H1 (cell line): ENCODE data around the gene DIAPH1. TPM values are rescaled to one million over a fixed set of nuclear protein-coding genes. Genes with fewer than 3 reads are reported as not detected.

ENCODE experiments used
- CHD7 ChIP-seq: fragments of 300-600 bp; sonication (generic); IDR thresholded peaks from 2 replicates; pipeline ENCODE4 v1.7.1; 2012; ENCODE audit warnings: low read length, moderate library complexity, mild to moderate bottlenecking, inconsistent platforms; ENCODE audit not compliant: insufficient replicate concordance
- EP300 ChIP-seq, 2 experiments: IDR thresholded peaks; 1 replicate in 1 of 2; 2 replicates in 1 of 2; pipeline ENCODE4 v1.6.1; 2011 to 2012; ENCODE audit warnings: low read depth in 2 of 2, low read length in 2 of 2, mild to moderate bottlenecking in 2 of 2, borderline replicate concordance in 1 of 2, inconsistent platforms in 1 of 2, moderate library complexity in 1 of 2
- EZH2 ChIP-seq: fragments of 200-600 bp; sonication (generic); IDR thresholded peaks from 2 replicates; pipeline ENCODE4 v1.7.1; 2012; ENCODE audit warnings: low read depth, mild to moderate bottlenecking, moderate library complexity, low read length, inconsistent platforms; ENCODE audit not compliant: severe bottlenecking
- FOSL1 ChIP-seq: IDR thresholded peaks from 2 replicates; pipeline ENCODE4 v1.6.1; 2011; ENCODE audit warnings: mild to moderate bottlenecking, low read depth, low read length, moderate library complexity; ENCODE audit not compliant: insufficient read depth
- GTF2F1 ChIP-seq: IDR thresholded peaks from 2 replicates; pipeline ENCODE4 v1.6.1; 2012; ENCODE audit warnings: low read depth, low read length, improper control_type of control experiment, borderline replicate concordance
- RNF2 ChIP-seq: fragments of 200-900, 300-1000 bp; sonication (generic); IDR thresholded peaks from 2 replicates; pipeline ENCODE4 v1.7.1; 2016; ENCODE audit warnings: borderline replicate concordance, low read depth, mild to moderate bottlenecking, antibody characterized with exemption, low read length; ENCODE audit not compliant: poor library complexity, severe bottlenecking; ENCODE audit errors: missing control alignments
- RXRA ChIP-seq: IDR thresholded peaks from 2 replicates; pipeline ENCODE4 v1.6.1; 2011; ENCODE audit warnings: low read depth, mild to moderate bottlenecking, low read length, moderate library complexity; ENCODE audit not compliant: insufficient read depth
- SIX5 ChIP-seq: IDR thresholded peaks from 2 replicates; pipeline ENCODE4 v1.6.1; 2011; ENCODE audit warnings: mild to moderate bottlenecking, low read depth, low read length
- SP2 ChIP-seq: IDR thresholded peaks from 2 replicates; pipeline ENCODE4 v1.6.1; 2012; ENCODE audit warnings: mild to moderate bottlenecking, low read length, inconsistent platforms
- YY1 ChIP-seq: IDR thresholded peaks from 2 replicates; pipeline ENCODE4 v1.6.1; 2011; ENCODE audit warnings: low read depth, mild to moderate bottlenecking, low read length
- polyA plus RNA-seq, 7 experiments: library from polyadenylated mRNA; depleted of rRNA in 3 of 7; stranded (reverse) in 5 of 7; unstranded in 2 of 7; fragments of >200 nt in 5 of 7; fragments of 200-250 nt in 2 of 7; gene quantifications; 1 replicate in 5 of 7; 2 replicates in 1 of 7; 4 replicates in 1 of 7; pipeline versions ENCODE4 v1.2.1 to v1.2.3, GENCODE V29; 2011 to 2013; ENCODE audit warnings: missing spikeins in 2 of 7, mixed read lengths in 2 of 7
- total RNA-seq: library from RNA; stranded (reverse); fragmentation: NEBNext Ultra II Directional; extraction: Animal tissue kit (Norgen Biotek cat#: 25700); gene quantifications from 2 replicates; pipeline ENCODE4 v1.2.1, GENCODE V29; 2021

Gene DIAPH1
- total and polyA plus RNA-seq, 2 of the 8 experiments (the other 6 are each of a cell fraction or from before 2014, with no cell fraction given): 61.2 to 114 TPM

GRCh38 chr5:141532726-141533125 is 86.1 kb downstream of the DIAPH1 start (continued):
- no peak for TF ChIP-seq CHD7
- no peak for TF ChIP-seq YY1
- no peak for TF ChIP-seq SP2
- no peak for TF ChIP-seq RNF2
- no peak for TF ChIP-seq EZH2
- TF ChIP-seq GTF2F1: no peak
- TF ChIP-seq FOSL1: no peak
- TF ChIP-seq SIX5: no peak
- no peak for TF ChIP-seq EP300 (IDR thresholded peaks at IDR 0.05; ENCODE audit: borderline replicate concordance in 1 of 2, low read depth in 2 of 2, low read length in 2 of 2)
- TF ChIP-seq RXRA: no peak
